Epithelial cell of esophagus (primary cell): Measurements from ENCODE around the gene DTNA.

Experiments used
- DNase-seq: peaks from one replicate; pipeline ENCODE4 v3.0.0; 2010; ENCODE audit warnings: low read depth
- H3K4me3 ChIP-seq: 2 replicates; pipeline ENCODE4 v1.5.1; 2011; ENCODE audit warnings: mild to moderate bottlenecking, low read length, control low read depth
- TF ChIP-seq, protein P1 (sequence below): IDR thresholded peaks from 2 replicates; pipeline ENCODE4 v1.5.1; 2011; ENCODE audit warnings: low read depth, mild to moderate bottlenecking, low read length, control low read depth, inconsistent platforms; ENCODE audit not compliant: insufficient read depth; ENCODE audit errors: missing control alignments

Gene DTNA

DNA sequence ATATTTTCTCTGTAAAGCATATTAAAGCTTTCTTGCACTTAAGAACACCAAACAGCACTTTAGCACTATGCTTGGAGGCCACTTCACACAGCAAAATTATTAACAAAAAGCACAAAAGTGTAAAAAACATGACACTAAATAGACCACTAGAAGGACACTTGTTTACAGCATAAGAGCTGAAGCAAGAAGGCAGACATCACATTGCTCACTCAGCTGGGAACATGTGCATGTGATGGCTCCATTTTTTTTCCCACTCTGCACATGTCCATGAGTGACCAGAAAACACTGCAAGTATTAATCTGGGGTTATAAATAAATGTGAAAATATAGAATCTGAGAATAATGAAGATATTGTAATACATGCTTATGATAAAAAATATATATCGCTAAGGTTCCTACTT lies 228.0 kb downstream of the DTNA start:
- no peak overlapping the region for H3K4me3 ChIP-seq
- no peak for DNase-seq
- TF ChIP-seq, protein P1, sequence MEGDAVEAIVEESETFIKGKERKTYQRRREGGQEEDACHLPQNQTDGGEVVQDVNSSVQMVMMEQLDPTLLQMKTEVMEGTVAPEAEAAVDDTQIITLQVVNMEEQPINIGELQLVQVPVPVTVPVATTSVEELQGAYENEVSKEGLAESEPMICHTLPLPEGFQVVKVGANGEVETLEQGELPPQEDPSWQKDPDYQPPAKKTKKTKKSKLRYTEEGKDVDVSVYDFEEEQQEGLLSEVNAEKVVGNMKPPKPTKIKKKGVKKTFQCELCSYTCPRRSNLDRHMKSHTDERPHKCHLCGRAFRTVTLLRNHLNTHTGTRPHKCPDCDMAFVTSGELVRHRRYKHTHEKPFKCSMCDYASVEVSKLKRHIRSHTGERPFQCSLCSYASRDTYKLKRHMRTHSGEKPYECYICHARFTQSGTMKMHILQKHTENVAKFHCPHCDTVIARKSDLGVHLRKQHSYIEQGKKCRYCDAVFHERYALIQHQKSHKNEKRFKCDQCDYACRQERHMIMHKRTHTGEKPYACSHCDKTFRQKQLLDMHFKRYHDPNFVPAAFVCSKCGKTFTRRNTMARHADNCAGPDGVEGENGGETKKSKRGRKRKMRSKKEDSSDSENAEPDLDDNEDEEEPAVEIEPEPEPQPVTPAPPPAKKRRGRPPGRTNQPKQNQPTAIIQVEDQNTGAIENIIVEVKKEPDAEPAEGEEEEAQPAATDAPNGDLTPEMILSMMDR: no peak
